ENCODE data around the gene ZMIZ1. TPM values are rescaled to one million over a fixed set of nuclear protein-coding genes. Genes with fewer than 3 reads are reported as not detected.

Gene ZMIZ1
- polyA plus RNA-seq, 2 of the 4 experiments (the other 2 are of a cell fraction) = 8.1 to 30.3 TPM

DNA sequence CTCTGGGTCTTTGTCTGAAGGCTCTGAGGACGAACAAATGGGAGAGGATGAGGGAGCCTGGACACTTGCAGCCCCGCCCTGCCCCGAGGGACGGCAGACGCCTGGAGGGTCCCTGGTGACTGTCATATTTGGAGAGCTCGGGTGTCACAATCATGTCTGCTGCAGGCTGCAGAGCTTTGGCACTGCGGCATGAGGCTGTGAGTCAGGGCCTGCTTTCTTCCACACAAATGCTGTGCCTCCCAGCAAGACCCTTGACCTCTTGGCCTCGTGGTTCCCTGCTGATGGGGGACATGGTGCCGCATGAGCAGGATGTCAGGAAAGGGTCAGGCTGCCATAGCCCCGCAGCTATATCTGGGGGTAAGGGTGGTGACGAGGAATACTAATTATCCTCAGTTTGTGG is 213.6 kb downstream of the ZMIZ1 start (continued):
- TF ChIP-seq MAZ (IDR thresholded peaks at IDR 0.05; ENCODE audit: borderline replicate concordance, low read depth, low read length) = no peak

DNA sequence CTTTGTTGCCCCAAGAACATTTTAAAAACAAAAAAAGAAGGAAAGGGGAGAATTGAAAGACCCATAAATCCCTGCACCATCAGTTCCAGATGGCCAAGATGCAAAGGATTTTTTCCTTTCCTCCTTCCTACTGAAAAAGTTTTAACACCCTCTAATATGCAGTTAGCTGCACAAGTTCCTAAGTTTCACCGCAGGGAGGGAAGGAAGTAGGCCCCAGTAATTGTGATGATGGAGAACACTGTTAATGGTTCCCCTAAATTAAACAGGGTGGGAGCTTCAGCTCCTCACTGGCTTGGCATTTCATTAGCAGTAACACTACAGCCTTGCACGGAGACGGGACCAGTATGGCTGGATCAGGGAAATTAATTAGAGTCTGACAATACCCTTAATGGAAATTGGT is 214.8 kb downstream of the ZMIZ1 start:
- no peaks in the 10 kb centered on the region for H3K4me1 ChIP-seq
- H3K4me2 ChIP-seq = no peak overlapping the region
- H3K27ac ChIP-seq = no peak overlapping the region
- ChIA-PET CTCF (no interaction called here), POLR2A (no interaction called here)
- 95% methylated on average over 3 of the region's 3 CpGs for WGBS (ENCODE audit: missing lambda C conversion rate)
- no peak for DNase-seq (ENCODE audit: low read depth in 1 of 2, low spot score in 1 of 2)
- FAIRE-seq = no peak
- ATAC-seq = no peak
- TF ChIP-seq ZSCAN20 (CRISPR knock-in tag; IDR thresholded peaks at IDR 0.05) (no peak), CHD2 (IDR thresholded peaks at IDR 0.05; ENCODE audit: low read length, partially characterized antibody) (no peak), POLR2AphosphoS2 (conservative IDR thresholded peaks at IDR 0.05; ENCODE audit: low read length) (no peak), KDM5A (IDR thresholded peaks at IDR 0.05) (no peak), CHD4 (IDR thresholded peaks at IDR 0.05; ENCODE audit: borderline replicate concordance) (no peak), SREBF2 (IDR thresholded peaks at IDR 0.05) (no peak), CEBPB (IDR thresholded peaks at IDR 0.05) (no peak), NR3C1 (IDR thresholded peaks at IDR 0.05) (no peak), ZNF302 (CRISPR knock-in tag; IDR thresholded peaks at IDR 0.05) (no peak), HOXA7 (CRISPR knock-in tag; IDR thresholded peaks at IDR 0.05) (no peak), HEYL (CRISPR knock-in tag; IDR thresholded peaks at IDR 0.05) (no peak)
- TF ChIP-seq, protein P1, sequence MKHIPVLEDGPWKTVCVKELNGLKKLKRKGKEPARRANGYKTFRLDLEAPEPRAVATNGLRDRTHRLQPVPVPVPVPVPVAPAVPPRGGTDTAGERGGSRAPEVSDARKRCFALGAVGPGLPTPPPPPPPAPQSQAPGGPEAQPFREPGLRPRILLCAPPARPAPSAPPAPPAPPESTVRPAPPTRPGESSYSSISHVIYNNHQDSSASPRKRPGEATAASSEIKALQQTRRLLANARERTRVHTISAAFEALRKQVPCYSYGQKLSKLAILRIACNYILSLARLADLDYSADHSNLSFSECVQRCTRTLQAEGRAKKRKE (CRISPR knock-in tag; IDR thresholded peaks at IDR 0.05; ENCODE audit: low read depth) = no peak
- no peaks in the 10 kb centered on the region for H3K9me3 ChIP-seq
- H3K4me3 ChIP-seq = no peak overlapping the region

DNA sequence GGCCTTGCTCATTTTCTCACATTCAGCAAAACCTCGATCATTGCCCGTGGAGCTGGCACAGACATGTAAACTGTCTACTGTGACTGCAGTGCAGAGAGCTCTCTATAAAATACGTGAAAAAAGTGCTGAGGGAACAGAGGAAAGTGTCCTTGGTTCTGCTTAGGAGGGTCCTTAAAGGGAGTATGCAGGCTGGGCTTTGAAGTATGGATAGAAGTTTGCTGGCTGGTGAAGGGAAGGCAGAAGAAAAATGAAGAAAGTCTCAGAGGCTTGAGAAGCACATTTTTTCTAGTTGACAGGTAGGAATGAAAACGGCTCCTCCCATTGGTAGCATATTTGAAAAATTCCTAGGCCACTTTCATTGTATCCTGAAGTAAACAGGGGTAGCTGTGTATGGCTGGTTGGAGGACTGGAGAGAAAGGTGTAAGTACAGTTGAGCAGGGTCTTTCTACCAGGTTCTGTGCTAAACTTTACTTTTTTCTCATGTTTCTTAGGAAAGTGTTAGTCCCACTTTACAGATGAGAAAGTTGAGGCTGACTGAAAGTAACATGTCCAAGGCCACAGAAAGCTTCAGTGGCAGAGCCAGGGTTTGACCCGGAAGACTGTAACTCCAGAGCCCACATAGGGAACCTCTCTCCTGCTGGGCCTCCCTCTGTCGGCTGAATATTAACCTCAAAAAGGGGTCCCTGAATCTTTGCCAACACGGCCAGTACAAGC is 215.5 kb downstream of the ZMIZ1 start:
- TF ChIP-seq HOXA7 (CRISPR knock-in tag; IDR thresholded peaks at IDR 0.05) (no peak), PHF8 (IDR thresholded peaks at IDR 0.05; ENCODE audit: borderline replicate concordance, low read depth) (no peak), TP53 (CRISPR knock-in tag; IDR thresholded peaks at IDR 0.05) (no peak), CEBPB (IDR thresholded peaks at IDR 0.05) (no peak), HOXB5 (CRISPR knock-in tag; IDR thresholded peaks at IDR 0.05) (no peak), RARB (CRISPR knock-in tag; IDR thresholded peaks at IDR 0.05) (no peak), HEYL (CRISPR knock-in tag; IDR thresholded peaks at IDR 0.05) (no peak), MAZ (IDR thresholded peaks at IDR 0.05; ENCODE audit: borderline replicate concordance, low read depth, low read length) (no peak), SREBF2 (IDR thresholded peaks at IDR 0.05) (no peak), ZFP36 (IDR thresholded peaks at IDR 0.05; ENCODE audit: borderline replicate concordance, partially characterized antibody) (no peak), ZNF302 (CRISPR knock-in tag; IDR thresholded peaks at IDR 0.05) (no peak), CHD2 (IDR thresholded peaks at IDR 0.05; ENCODE audit: low read length, partially characterized antibody) (no peak)
- TF ChIP-seq, protein P2, sequence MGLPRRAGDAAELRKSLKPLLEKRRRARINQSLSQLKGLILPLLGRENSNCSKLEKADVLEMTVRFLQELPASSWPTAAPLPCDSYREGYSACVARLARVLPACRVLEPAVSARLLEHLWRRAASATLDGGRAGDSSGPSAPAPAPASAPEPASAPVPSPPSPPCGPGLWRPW (IDR thresholded peaks at IDR 0.05) = no peak
- TF ChIP-seq, protein P3, sequence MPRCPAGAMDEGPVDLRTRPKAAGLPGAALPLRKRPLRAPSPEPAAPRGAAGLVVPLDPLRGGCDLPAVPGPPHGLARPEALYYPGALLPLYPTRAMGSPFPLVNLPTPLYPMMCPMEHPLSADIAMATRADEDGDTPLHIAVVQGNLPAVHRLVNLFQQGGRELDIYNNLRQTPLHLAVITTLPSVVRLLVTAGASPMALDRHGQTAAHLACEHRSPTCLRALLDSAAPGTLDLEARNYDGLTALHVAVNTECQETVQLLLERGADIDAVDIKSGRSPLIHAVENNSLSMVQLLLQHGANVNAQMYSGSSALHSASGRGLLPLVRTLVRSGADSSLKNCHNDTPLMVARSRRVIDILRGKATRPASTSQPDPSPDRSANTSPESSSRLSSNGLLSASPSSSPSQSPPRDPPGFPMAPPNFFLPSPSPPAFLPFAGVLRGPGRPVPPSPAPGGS (IDR thresholded peaks at IDR 0.05) = no peak
- TF ChIP-seq, protein P4, sequence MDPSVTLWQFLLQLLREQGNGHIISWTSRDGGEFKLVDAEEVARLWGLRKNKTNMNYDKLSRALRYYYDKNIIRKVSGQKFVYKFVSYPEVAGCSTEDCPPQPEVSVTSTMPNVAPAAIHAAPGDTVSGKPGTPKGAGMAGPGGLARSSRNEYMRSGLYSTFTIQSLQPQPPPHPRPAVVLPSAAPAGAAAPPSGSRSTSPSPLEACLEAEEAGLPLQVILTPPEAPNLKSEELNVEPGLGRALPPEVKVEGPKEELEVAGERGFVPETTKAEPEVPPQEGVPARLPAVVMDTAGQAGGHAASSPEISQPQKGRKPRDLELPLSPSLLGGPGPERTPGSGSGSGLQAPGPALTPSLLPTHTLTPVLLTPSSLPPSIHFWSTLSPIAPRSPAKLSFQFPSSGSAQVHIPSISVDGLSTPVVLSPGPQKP (IDR thresholded peaks at IDR 0.05; ENCODE audit: low read depth, low read length) = no peak
- ChIA-PET POLR2A (no interaction called here), CTCF (interaction anchor here (1.1 kb wide), 1 partner anchor 90 kb away, joined by 4 read pairs; no protein-coding TSS in a partner anchor)
- no peak for ATAC-seq
- no peak overlapping the region for H3K4me3 ChIP-seq
- 91% methylated on average over 7 of the region's 7 CpGs for WGBS (ENCODE audit: missing lambda C conversion rate)
- no peak overlapping the region for H3K4me2 ChIP-seq
- no peak for FAIRE-seq
- no peak for DNase-seq (ENCODE audit: low read depth in 1 of 2, low spot score in 1 of 2)
- H3K9me3 ChIP-seq = no peaks in the 10 kb centered on the region
- no peak overlapping the region for H3K27ac ChIP-seq
- H3K4me1 ChIP-seq = no peaks in the 10 kb centered on the region
